Testis (tissue), 3 donors: ENCODE results near the gene PIGB. TPM values are rescaled to one million over a fixed set of nuclear protein-coding genes. Genes with fewer than 3 reads are reported as not detected.

Source experiments
- DNase-seq: peaks from one replicate; pipeline ENCODE4 v3.0.0-alpha.2; 2019
- H3K27ac ChIP-seq, 2 donors: fragments of 200-600 bp; sonication (generic); one replicate each; pipeline ENCODE4 v1.5.1; 2019
- H3K27me3 ChIP-seq: fragments of 200-600 bp; sonication (generic); one replicate; pipeline ENCODE4 v1.5.1; 2019
- H3K36me3 ChIP-seq: fragments of 200-600 bp; sonication (generic); one replicate; pipeline ENCODE4 v1.5.1; 2017; ENCODE audit warnings: low read depth; ENCODE audit errors: missing control alignments
- H3K4me1 ChIP-seq: fragments of 200-600 bp; sonication (generic); one replicate; pipeline ENCODE4 v1.5.1; 2019
- H3K4me3 ChIP-seq, 2 donors: fragments of 200-600 bp; sonication (generic); one replicate each; pipeline ENCODE4 v1.5.1; 2017 to 2019
- H3K9me3 ChIP-seq: fragments of 200-600 bp; sonication (generic); one replicate; pipeline ENCODE4 v1.5.1; 2017
- CTCF ChIP-seq, 3 experiments: fragments of 450-650 bp in 2 of 3; fragments of 200-600 bp in 1 of 3; sonication (generic) in 1 of 3; IDR thresholded peaks; one replicate each; pipeline ENCODE4 v1.5.1; 2016 to 2019; ENCODE audit warnings: antibody characterized with exemption in 3 of 3, mild to moderate bottlenecking in 2 of 3, moderate library complexity in 1 of 3
- POLR2A ChIP-seq: fragments of 450-650 bp; IDR thresholded peaks from one replicate; pipeline ENCODE4 v1.6.1; 2017; ENCODE audit warnings: antibody characterized with exemption, mild to moderate bottlenecking, moderate library complexity
- WGBS, 2 donors: methylation state at CpG; one replicate each; pipeline ENCODE4 v1.1.5; 2018; 5-methylcytosine and 5-hydroxymethylcytosine counted together
- intact Hi-C: fragments of 100-400 bp; cut with DNase I; formaldehyde crosslinking; loops from one replicate; pipeline ENCODE4 v1.15.1; 2023; ENCODE audit warnings: low total_unique reads
- polyA plus RNA-seq: library from polyadenylated mRNA; stranded (reverse); fragments of 350-450 nt; fragmentation: Illumina TruSeq; extraction: RNeasy Lipid Tissue Mini Kit (QIAGEN cat#74804); gene quantifications from one replicate; pipeline ENCODE4 v1.2.3, GENCODE V29; 2014; ENCODE audit warnings: low read depth, low replicate concordance; ENCODE audit not compliant: insufficient read depth
- total RNA-seq, 2 donors: library from RNA; depleted of rRNA; stranded (reverse); fragments of >200 nt; gene quantifications; one replicate each; pipeline ENCODE4 v1.2.3, GENCODE V29; 2016

Gene PIGB
- total and polyA plus RNA-seq, 3 donors from 2014 or later: 12.8 to 14.3 (median 13.7) TPM

- H3K27me3 ChIP-seq: no peaks in the 10 kb centered on the region
- no peaks in the 10 kb centered on the region for H3K4me1 ChIP-seq
- no peaks in the 10 kb centered on the region for H3K9me3 ChIP-seq
- WGBS, 2 donors: 64 to 66% methylated on average over 3 of the region's 3 CpGs
- intact Hi-C loops: no loop called here
- no peak overlapping the region for H3K4me3 ChIP-seq
- no peak for DNase-seq
- H3K36me3 ChIP-seq: no peaks in the 10 kb centered on the region
- no peak overlapping the region for H3K27ac ChIP-seq
- no peak for TF ChIP-seq POLR2A
- TF ChIP-seq CTCF (IDR thresholded peaks at IDR 0.05): no peak
These were observed 53.8 kb downstream of the PIGB start for GRCh38 chr15:55372701-55373440.

- intact Hi-C loops: no loop called here
- no peaks in the 10 kb centered on the region for H3K36me3 ChIP-seq
- 81 to 90% methylated on average over 5 of the region's 5 CpGs for WGBS, 2 donors
These were observed 60.1 kb downstream of the PIGB start for GRCh38 chr15:55379095-55379494.

GRCh38 chr15:55381595-55381994 lies 62.6 kb downstream of the PIGB start:
- TF ChIP-seq POLR2A: no peak
- TF ChIP-seq CTCF (IDR thresholded peaks at IDR 0.05): no peak
- intact Hi-C loops: no loop called here
- Histone ChIP-seq H3K4me1 (no peaks in the 10 kb centered on the region), H3K36me3 (no peaks in the 10 kb centered on the region), H3K27me3 (no peaks in the 10 kb centered on the region), H3K4me3 (no peak overlapping the region), H3K9me3 (no peaks in the 10 kb centered on the region), H3K27ac (no peak overlapping the region)
- no peak for DNase-seq

More at GRCh38 chr15:55379095-55379494, 60.1 kb downstream of the PIGB start:
- H3K4me3 ChIP-seq: no peak overlapping the region
- no peaks in the 10 kb centered on the region for H3K27me3 ChIP-seq
- H3K9me3 ChIP-seq: no peaks in the 10 kb centered on the region
- DNase-seq: no peak
- no peak for TF ChIP-seq POLR2A
- TF ChIP-seq CTCF (IDR thresholded peaks at IDR 0.05): no peak
- H3K27ac ChIP-seq: no peak overlapping the region
- H3K4me1 ChIP-seq: no peaks in the 10 kb centered on the region

- DNase-seq: no peak
- Histone ChIP-seq H3K27me3 (no peaks in the 10 kb centered on the region), H3K27ac (no peak overlapping the region), H3K36me3 (no peaks in the 10 kb centered on the region), H3K4me3 (no peak overlapping the region), H3K9me3 (no peaks in the 10 kb centered on the region), H3K4me1 (no peaks in the 10 kb centered on the region)
- no peak for TF ChIP-seq POLR2A
- no peak for TF ChIP-seq CTCF (IDR thresholded peaks at IDR 0.05)
- intact Hi-C loops: no loop called here
- 95 to 98% methylated on average over 2 of the region's 2 CpGs for WGBS, 2 donors
These were observed 64.7 kb downstream of the PIGB start for GRCh38 chr15:55383687-55384086.

- intact Hi-C loops: no loop called here
- DNase-seq: no peak
- no peaks in the 10 kb centered on the region for H3K36me3 ChIP-seq
- no peak for TF ChIP-seq CTCF (IDR thresholded peaks at IDR 0.05)
- TF ChIP-seq POLR2A: no peak
- no peak overlapping the region for H3K27ac ChIP-seq
- no peaks in the 10 kb centered on the region for H3K9me3 ChIP-seq
- no peaks in the 10 kb centered on the region for H3K27me3 ChIP-seq
- H3K4me3 ChIP-seq: no peak overlapping the region
- H3K4me1 ChIP-seq: no peaks in the 10 kb centered on the region
These were observed 68.0 kb downstream of the PIGB start for GRCh38 chr15:55387027-55387426.
